HG03280 (cell line): ENCODE measurements around the gene SLC31A1.

Experiments used
- ATAC-seq: cut with Tn5 transposase; IDR thresholded peaks from one replicate; pipeline ENCODE4 v1.9.1; 2021; ENCODE audit warnings: mild to moderate bottlenecking, moderate library complexity; ENCODE audit not compliant: unreplicated experiment

The SLC31A1 gene

GRCh38 chr9:113302792-113303418 is 81.6 kb downstream of the SLC31A1 start, which contains the start of gene RNF183:
Gene RNF183, minus strand, starts transcription at chr9:113303376. Its CDS starts 5,192 bp downstream, at chr9:113298184.
- ATAC-seq, result no peak

GRCh38 chr9:113306566-113306965 is 85.2 kb downstream of the SLC31A1 start:
- ATAC-seq, result no peak

GRCh38 chr9:113307396-113307975 is 86.1 kb downstream of the SLC31A1 start:
- ATAC-seq, result no peak

- ATAC-seq, result no peak
Observed at GRCh38 chr9:113309204-113309813, 88.0 kb downstream of the SLC31A1 start.

GRCh38 chr9:113310538-113310937 is 89.2 kb downstream of the SLC31A1 start:
- ATAC-seq, result no peak

- ATAC-seq, result no peak
Observed at GRCh38 chr9:113311961-113312360, 90.6 kb downstream of the SLC31A1 start.

GRCh38 chr9:113313261-113313660 is 91.9 kb downstream of the SLC31A1 start:
- no peak for ATAC-seq
